ENCODE results near the gene AGFG1. TPM values are rescaled to one million over a fixed set of nuclear protein-coding genes. Genes with fewer than 3 reads are reported as not detected.

AGFG1 gene, protein sequence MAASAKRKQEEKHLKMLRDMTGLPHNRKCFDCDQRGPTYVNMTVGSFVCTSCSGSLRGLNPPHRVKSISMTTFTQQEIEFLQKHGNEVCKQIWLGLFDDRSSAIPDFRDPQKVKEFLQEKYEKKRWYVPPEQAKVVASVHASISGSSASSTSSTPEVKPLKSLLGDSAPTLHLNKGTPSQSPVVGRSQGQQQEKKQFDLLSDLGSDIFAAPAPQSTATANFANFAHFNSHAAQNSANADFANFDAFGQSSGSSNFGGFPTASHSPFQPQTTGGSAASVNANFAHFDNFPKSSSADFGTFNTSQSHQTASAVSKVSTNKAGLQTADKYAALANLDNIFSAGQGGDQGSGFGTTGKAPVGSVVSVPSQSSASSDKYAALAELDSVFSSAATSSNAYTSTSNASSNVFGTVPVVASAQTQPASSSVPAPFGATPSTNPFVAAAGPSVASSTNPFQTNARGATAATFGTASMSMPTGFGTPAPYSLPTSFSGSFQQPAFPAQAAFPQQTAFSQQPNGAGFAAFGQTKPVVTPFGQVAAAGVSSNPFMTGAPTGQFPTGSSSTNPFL
- 83.1 TPM for polyA plus RNA-seq (ENCODE audit: insufficient read length)
- long read RNA-seq, donor 1, full-length matches to known transcripts, result 1 of 6 reads
- long read RNA-seq, donor 1, partial matches to known transcripts, result 5 of 6 reads
- long read RNA-seq, donor 1, other reads (novel, unspliced or antisense), result 0 of 6 reads
- long read RNA-seq, donor 2, full-length matches to known transcripts, result 8 of 8 reads
- long read RNA-seq, donor 2, partial matches to known transcripts, result 0 of 8 reads
- long read RNA-seq, donor 2, other reads (novel, unspliced or antisense), result 0 of 8 reads
- long read RNA-seq, donor 3, full-length matches to known transcripts, result 2 of 2 reads
- long read RNA-seq, donor 3, partial matches to known transcripts, result 0 of 2 reads
- long read RNA-seq, donor 3, other reads (novel, unspliced or antisense), result 0 of 2 reads
- long read RNA-seq, donor 4, result 0 reads
- long read RNA-seq, donor 5, full-length matches to known transcripts, result 4 of 4 reads
- long read RNA-seq, donor 5, partial matches to known transcripts, result 0 of 4 reads
- long read RNA-seq, donor 5, other reads (novel, unspliced or antisense), result 0 of 4 reads
- long read RNA-seq, donor 6, full-length matches to known transcripts, result 1 of 8 reads
- long read RNA-seq, donor 6, partial matches to known transcripts, result 7 of 8 reads
- long read RNA-seq, donor 6, other reads (novel, unspliced or antisense), result 0 of 8 reads
- long read RNA-seq, donor 7, full-length matches to known transcripts, result 6 of 26 reads
- long read RNA-seq, donor 7, partial matches to known transcripts, result 20 of 26 reads
- long read RNA-seq, donor 7, other reads (novel, unspliced or antisense), result 0 of 26 reads
- long read RNA-seq, donor 8, full-length matches to known transcripts, result 4 of 4 reads
- long read RNA-seq, donor 8, partial matches to known transcripts, result 0 of 4 reads
- long read RNA-seq, donor 8, other reads (novel, unspliced or antisense), result 0 of 4 reads

DNA sequence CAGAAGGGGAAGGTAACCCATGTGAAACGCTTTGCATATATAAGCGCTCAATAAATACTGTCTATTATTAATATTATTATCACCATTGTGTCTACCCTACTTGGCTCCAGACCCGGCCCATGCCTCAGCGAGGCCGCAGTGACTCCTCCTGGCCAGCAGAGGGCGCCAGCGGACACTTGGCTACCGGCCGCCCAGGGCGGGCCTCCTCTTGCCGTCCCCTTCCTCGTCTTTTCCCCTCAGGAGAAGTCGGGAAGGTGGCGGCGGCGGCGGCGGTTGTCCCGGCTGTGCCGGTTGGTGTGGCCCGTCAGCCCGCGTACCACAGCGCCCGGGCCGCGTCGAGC, at the start of gene AGFG1:
Gene AGFG1, plus strand, starts transcription at position 233 of the 341 bp plus-strand sequence. CDS start 266 bp downstream, outside the sequence.
- DNase-seq, result peak; percentile 75

DNA sequence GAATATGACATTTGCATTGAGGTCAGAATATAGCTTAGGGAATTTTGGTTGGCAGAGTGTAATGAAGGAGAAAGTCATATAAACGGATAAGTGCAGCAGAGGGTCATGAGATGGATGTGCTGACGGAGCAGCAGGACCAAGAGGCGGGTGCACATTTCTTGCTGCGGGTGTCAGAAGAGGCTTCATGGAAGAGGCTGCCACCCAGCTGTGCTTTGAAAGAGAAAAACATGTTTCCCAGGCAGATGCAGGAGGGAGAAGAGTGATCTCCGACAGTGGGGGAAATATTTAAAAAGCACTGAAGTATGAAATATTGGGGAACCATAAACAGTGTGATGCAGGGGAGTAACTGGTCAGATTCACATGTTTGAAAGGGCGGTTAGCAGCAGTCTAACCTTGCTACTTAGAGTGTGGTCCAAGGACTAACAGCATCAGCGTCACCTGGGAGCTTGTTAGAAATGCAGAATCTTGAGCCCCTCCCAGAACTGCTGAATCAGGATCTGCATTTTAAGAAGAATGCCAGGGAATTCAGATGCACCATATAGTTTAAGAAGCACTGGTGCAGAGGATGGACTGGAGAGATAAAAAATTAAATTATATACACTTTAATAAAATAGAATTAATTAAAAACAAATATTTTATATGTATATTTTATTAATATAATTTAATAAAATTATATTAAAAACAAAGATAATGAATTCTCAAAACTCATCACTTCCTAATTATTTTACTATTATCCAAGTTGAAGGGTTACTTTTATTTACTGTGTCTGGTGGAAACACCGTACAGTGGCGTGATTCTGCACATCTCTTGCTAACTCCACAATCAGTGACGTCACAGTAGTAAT, 48.1 kb upstream of the AGFG1 start:
- DNase-seq, result no peak

DNA sequence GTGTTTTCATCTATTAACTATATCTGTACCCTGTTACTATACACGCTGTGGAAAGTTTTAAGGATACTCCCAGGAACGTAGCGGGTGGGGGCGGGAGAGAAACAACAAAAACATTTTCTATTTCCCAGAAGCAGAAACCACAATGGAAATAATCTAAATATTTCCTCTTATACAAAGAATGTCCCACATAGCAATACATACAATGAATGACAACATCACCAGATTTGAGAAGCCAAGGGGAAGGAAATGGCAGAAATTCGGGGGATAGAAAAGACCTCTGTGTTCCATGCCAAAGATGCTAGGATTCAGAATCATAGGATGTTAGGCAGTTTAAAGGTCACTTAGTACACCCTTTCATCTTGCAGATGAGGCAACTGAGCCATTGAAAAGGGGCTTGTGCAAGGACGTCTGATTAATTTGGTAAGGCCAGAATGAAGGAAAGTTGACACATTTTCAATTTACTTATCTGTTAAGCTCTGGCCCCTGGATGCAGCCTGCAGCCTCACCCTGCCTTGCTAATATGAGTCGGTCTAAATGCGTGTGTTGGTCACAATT, 43.1 kb upstream of the AGFG1 start:
- DNase-seq, result no peak

GRCh38 chr2:227430639-227431038, 41.3 kb upstream of the AGFG1 start:
- DNase-seq, result no peak

DNA sequence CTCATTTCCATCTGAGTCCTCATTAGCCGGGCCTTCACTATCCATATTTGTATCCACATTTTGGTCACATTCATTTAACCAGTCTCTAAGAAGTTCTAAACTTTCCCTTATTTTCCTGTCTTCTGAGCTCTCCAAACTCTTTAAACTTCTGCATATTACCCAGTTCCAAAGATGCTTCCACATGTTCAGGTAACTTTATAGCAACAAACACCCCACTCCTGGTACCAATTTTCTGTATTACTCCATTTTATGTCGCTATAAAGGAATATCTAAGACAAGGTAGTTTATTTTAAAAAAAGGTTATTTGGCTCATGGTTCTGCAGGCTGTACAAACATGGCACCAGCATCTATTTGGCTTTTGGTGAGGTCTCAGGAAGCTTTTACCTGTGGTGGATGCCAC, 38.8 kb upstream of the AGFG1 start:
- DNase-seq, result no peak

GRCh38 chr2:227436436-227437174, 35.4 kb upstream of the AGFG1 start:
- DNase-seq, result no peak

DNA sequence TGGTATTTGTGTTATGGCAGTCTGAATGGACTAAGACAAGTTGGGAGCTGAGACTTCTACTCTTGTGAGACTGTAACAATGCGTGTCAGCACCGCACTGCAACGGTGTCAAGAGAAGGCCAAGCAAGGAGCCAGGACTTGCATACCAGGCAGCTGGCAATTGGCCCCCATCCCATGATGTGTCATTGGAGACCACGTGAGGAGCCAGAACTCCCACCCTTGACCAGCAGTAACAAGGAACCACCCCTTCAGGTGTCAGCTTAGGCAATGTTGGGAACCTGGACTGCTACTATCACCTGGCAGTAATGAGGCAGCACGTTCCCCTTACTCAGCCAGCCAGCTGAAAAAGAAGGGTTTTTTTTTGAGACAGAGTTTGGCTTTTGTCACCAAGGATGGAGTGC, 32.7 kb upstream of the AGFG1 start:
- no peak for DNase-seq

GRCh38 chr2:227442639-227443038, 29.3 kb upstream of the AGFG1 start:
- DNase-seq, result no peak

DNA sequence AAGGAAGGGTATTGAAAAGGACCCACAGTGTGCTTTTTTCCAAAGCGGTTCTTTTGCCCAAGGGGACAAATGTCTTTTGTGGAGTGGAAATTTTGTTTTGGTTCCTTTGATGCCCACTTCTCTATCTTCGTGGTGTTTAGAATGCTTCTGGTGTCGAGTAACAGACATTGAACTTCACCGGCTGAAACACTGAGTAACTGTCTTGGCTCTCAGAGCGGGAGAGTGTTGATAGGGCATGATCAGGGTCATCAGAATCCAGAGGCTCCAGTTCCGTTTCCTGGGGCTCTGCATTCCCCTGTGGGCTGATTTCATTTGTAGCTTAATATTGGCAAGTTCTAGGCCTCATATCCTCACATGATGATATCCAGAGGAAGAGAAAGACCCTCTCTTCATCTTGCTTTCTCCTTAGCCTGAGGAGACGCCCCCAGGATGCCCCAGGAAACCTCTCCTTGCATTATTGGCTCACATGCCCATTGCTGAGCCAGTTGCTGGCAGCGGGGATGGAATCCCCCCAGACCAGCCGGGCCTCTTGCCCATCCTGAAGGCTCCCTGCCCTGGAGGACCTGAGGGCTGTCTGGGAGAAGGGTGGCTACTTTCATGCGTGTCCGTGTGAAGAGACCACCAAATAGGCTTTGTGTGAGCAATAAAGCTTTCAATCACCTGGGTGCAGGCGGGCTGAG, 27.9 kb upstream of the AGFG1 start:
- no peak for DNase-seq

GRCh38 chr2:227447606-227448005, 24.4 kb upstream of the AGFG1 start:
- no peak for DNase-seq

DNA sequence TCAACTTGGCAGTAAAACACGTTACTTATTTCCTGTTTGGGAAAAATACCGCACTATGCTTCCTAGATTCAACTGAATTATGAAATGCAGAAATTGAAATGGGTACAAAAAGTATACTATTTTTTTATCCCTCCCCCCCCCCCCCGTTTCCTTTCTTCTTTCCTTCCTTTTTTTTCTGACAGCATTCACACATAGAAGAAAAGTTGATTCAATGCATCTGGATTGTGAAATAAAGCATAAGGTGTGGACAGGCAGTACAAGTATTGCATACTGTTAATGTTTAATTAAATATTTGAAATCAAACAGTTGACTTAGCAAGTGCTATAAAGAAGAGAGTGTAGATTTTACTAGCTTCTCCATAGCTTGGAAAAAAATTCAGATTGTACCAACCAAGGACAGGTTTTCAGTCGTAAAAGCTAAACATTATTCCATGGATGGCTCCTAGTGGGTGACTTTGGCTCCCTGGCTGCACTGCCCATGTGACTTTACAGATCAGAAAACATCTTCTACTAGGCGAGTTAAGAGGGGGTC, 21.6 kb upstream of the AGFG1 start:
- DNase-seq, result no peak

- DNase-seq, result no peak
Observed at GRCh38 chr2:227450926-227451654, 20.9 kb upstream of the AGFG1 start.

DNA sequence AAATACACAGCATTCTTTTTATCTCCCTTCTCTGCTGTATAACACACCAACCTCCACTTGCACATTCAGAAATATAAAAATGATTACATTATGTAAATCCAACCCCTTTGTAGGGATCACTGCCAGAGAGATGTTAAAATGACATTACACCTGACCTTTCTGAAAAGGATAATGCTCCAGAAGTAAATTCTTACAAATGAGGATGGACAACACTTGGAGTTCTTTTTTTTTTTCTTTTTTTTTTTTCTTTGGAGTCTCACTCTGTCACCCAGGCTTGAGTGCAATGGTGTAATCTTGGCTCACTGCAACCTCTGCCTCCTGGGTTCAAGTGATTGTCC, 20.3 kb upstream of the AGFG1 start:
- no peak for DNase-seq

DNA sequence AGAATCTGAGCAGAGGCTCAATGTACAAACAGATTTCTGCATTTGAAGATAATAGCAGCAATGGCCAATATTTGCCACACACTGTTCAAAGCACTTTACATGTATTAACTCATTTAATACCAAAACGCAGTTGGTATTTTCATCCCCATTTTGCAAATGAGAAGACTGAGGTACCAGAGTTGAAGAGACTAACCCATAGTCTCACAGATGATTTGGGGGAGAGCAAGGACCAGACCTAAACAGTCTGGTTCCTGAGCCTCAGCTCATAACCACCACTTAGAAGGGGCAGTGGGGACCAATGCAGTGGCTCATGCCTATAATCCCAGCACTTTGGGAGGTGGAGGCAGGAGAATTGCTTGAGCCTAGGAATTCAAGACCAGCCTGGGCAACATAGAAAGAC, 18.1 kb upstream of the AGFG1 start:
- DNase-seq, result no peak

DNA sequence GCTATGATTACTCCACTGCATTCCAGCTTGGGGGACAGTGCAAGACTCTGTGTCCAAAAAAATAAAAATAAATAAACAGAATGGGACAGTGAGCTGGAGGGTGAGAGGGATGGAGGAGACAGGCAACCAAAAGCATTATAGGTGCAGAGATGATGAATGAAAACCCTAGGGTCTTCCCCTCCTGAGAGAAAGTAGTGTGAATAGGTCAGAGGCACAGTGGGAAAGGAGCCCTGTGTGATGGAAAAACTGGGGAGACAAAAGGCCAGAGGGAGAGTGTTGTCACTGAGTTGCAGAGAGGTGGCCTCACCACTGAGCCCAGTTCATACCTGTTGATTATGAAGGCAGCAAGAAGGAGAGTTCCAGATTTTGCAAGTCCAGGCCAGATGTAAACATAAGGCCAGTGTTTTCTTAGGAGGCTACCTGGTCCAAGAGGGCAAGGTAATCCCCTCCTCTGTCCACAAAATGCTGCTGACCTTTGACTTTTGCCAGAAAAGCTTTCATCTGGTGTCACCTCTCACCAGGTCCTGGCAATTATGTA, 17.6 kb upstream of the AGFG1 start:
- no peak for DNase-seq

DNA sequence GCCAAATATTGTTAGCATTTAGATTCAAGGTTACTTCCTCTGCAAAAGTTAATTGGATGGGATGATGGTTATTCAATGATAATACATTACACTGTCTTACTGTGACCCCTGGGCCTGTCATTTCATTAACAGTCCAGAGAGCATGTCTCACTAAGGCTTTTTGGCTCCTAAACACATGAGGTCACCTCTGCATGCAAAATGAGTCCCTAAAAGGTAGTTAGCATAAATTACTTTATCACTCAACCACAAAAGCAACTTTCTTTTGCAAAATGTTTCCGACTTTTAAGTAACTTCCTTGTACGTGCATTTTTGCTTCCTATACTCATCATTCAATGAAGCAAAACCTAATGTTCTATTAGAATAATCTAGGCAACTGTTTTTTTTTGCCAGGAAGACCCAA, 16.8 kb upstream of the AGFG1 start:
- DNase-seq, result no peak

GRCh38 chr2:227456102-227456501, 15.9 kb upstream of the AGFG1 start:
- no peak for DNase-seq

DNA sequence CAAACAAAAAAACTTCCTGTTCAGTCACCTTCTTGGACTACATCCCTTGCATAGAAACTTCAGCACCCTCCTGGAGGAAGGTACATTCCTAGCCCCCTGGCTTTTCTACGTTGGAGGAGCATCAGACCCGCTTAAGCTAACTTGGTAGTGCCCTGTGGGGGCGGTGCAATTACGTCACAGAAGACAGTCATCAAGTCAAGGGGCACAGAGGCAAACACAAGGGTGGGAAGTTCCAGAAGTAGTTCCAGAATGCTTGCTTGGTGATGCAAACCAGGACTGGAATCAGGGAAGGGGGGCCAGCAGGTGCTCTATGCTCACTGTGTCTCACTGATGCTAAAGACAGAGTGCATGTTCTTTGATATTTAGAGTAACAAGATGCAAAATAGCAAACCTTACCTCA, 15.2 kb upstream of the AGFG1 start:
- DNase-seq, result no peak

Measured in left kidney (tissue), 8 donors.